ENCODE results near the gene ZBTB20.

Gene ZBTB20

DNA sequence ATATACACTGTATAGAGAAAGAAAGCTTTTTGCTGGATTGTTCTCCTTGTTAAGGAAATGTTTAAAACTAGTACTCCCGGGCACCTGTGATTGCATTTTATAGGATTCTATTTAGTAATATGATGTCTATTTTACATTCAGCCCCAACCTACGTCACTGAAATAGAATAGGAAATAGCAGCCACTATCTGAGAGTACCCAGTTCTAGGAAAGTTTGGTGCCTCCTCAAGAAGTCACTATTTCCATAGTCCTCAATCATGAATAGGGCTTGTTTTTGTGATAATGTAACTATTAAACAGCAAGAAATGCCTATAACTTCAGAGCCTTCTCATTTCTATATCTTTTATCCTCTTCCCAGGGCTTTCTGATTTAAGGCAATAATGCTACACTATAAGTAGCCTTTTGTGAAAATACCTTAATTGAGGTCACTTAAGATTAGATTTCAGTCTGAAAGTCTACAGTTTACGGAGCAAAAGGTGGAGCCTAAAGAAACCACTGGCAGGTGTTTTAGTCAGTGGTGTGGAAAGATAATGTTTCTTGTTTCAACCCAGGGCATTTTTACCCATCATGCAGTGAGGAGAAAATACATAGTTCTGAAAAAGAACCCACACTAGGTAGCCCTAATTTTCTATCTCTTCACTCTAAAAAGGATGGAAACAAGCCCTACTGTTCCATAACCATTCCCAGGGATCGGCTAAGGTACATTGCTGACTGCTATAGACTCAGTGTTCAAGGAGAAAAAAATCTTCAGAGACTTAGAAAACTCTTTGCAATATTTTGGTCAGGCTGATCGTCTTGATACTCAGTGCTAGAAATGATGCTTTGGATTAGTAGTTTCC is 814.5 kb downstream of the ZBTB20 start:
- DNase-seq (ENCODE audit: low read depth), result no peak

DNA sequence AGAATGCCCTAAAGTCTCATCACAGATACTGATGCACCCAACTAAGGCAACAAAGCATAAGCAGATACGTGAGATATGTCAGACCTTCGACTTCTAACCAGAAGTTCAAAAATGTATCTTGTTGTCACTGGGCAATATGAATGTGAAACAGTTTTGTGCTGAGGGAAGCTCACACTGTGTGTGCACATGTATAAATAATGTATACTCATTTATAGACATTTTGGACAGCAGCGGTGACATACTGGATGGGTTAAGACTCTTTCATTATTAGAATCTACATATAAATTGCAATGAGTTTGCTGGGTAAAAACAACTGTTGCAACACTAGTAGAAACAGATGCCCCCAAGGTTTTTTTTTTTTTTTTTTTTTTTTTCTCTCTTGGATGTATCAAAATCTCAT is 815.4 kb downstream of the ZBTB20 start:
- DNase-seq (ENCODE audit: low read depth), result no peak

DNA sequence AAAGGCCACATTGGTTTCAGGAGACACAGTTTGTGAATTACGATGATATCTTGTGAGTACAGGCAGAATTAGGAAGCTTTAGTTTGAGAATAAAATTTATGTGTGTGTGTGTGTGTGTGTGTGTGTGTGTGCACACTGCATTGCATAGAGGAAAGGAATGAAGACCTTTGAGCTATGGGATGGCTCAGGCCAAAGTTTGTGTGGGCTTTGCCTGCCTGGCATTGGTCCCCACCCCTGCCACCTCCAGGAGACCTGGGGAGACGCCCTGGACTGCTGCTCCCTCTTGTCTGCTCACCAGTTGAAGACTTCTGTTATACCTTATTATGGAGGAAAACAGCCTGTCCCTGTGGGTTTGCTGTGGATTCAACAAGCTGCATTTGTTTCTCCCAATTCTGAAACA is 816.1 kb downstream of the ZBTB20 start:
- no peak for DNase-seq (ENCODE audit: low read depth)

DNA sequence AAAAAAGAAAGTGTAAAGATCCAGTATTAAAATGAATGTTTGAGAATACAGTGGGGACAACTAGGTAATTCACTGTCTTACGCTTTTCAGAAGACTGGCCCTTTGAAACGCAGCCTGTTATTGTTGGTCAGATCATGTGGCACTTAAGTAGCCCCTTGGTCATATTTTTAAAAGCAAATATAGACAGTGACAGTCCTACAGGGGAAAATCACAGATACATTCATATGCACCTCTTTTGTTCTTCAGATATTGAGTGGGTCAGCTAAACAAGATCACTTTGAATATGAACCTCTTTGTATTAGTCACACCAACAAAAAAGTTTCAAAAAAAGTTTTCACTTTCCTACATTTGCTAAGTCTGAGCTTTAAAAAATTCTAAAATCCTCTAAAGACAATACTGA is 817.3 kb downstream of the ZBTB20 start:
- no peak for DNase-seq (ENCODE audit: low read depth)

DNA sequence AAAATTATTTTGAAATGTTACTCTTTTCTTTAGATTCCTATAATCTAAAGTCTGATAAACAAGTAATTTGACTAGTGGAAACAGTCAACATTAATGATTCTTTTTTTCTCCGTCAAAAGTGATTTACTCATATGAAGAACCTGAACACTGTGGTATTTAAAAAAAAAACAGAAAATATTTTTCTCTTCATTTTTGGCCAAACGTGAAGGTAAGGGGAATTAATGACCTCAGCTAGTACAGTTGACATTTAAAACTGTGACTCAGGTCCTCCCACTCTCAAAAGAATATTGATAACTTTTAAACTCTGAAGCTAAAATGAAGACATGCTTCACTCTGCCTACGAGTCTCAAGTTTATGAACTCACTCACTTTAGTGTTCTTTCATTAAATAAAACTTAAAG is 818.7 kb downstream of the ZBTB20 start:
- DNase-seq (ENCODE audit: low read depth), result no peak

DNA sequence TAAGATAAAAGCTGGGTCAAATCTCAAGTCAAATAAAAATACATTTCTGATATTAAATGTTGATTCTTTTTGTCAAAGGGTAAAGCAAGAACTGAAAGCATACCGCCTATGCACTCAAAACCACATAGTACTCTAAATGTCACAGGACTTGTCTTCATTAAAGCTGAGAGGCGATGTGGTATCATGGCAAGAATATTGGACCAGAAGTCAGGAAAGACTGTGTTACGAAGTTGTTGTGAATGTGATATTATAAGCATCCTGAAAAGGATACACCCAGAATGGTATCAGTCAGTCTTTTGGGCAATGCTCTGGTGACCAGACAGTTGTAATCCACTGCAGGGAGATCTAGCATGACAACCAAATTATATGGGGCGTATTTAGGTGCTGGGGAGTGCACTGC is 819.4 kb downstream of the ZBTB20 start:
- DNase-seq (ENCODE audit: low read depth), result no peak

DNA sequence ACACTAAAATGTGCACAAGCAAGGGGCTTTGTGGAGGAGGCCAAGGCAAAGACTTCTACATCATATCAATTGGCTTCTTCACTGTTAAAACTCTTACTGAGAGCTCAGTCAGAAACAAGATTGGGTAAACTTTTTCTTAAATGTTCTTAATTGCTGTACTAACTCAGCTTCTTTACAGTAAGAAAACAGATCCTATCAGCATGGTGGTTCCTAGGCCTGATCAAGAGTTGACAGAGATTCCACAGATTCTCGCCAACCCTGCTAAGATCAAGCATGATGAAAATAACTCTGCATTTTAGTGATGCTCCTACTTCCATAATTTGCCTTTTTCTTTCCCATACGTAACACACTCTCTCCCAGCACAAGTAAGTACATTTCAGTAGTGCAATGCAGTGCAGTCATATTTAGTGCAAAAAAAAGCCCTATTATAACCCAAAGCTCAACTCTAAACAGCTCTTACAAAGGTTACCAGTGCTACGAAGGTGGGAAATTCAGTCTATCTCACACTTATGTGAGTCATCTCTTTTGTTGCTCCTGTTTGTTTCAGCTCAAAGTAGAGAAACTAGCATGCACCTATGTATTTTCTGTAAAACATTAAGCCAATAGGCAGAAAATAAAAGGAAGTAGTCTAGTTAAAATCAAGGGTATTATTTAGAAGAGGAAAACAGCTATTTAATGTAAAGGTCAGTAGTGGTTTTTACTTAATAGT is 823.4 kb downstream of the ZBTB20 start:
- no peak for DNase-seq (ENCODE audit: low read depth)

DNA sequence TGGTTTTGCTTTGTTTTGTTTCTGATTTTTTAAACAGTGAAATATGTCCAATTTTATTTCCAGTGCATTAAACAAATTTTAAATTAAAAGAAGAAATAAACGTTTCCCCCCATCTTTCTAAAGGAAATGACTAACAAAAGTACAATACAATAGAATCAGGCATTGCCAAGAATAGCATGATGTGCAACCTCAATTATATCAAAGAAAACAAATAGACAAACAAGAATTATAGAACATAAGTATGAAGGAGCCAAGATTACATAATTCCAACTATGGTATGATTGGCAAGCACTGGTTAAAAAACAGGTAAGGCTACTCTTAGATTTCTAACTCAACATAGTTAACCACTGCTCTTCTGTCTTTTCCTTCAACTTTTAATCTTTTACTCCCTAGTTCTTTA is 826.8 kb downstream of the ZBTB20 start:
- no peak for DNase-seq (ENCODE audit: low read depth)

DNA sequence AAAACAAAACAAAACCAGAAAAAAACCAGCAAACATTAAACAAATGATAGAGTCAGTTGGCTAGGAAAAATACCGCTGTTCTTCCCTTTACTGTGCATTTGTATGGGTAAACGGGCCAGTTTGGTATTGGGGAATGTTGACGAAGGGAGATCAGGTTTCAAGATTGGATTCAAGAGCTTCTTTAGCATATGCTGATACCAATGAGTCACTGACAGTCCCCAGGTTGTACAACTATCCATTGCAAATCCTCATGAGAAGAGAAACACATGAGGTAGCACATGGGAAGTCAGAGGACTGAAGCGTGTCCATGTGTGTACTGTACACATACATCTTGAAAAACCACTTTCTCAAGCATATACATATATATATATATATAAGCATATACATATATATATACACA is 827.6 kb downstream of the ZBTB20 start:
- DNase-seq (ENCODE audit: low read depth), result no peak

DNA sequence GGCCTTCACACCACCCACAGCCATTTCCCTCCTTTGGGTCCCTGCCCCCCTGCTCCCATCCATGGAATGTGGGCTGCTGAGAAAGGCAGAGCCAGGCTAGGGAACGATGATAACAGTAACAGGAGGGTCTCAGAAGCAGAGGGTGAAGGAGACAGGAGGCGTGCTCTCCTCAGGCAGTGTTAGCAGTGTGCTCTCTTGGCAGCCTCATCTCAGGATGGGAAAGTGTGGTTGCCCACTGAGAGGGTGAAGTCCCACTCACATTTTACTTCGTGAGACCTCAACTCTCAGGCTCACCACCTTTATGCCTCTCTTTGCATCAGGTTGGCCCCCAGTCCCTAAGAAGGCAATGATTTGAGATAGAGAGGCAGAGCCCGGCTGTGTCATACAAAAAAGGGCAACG is 828.8 kb downstream of the ZBTB20 start:
- no peak for DNase-seq (ENCODE audit: low read depth)

DNA sequence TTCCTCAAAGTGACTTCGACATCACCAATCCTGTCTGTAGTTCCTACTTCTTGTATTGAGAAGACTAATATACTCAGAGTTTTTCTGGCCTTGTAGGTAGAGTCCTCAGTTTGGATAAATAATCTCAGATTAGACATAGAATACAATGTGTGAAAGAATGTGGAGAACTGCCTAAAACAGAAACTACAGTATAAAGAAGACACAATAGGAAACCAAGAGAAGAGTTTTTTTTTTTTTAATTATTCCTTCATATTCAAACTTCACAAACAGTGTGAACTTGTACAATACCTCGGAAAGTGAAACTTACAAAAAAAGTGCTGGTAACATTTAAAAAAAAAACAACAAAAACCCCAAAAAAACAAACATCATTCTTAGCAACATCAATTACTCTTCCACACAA is 832.8 kb downstream of the ZBTB20 start:
- no peak for DNase-seq (ENCODE audit: low read depth)

DNA sequence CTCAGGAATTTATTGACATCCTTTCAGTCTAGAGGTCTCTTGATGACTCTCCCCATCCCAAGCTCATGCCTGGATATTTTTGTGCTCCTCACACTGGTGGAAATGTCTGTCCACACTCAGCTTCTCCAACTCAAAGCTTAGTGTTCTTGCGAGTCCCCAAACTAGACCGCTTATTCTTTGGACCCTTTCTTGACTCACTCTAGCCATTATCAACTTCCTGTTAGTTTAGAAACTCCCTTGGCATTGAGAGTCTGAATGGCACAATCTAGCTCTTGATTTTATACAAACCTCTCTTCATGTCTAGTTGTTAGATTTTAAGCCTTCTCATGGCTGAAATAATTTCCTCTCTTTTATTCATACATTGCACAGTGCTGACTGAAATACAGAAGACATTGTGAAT is 833.7 kb downstream of the ZBTB20 start:
- DNase-seq (ENCODE audit: low read depth), result no peak

DNA sequence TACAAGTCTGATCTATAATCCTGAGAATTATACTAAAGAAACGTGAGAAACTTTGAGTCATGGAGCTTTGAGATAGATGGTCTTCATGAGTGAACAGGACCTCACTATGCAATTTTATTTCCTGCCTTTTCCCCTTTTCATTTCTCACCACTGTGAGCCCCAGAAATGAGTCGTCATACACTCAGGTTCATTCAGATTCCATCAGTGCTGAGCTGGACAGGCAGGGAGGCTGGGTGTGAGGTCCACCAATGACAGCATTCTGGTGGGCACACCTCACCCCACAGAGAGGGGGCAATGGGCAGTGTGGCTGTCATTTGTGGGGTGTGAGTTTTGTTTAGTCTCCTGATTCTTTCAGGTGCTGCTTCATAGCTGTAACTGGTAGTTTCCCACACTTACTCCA is 836.4 kb downstream of the ZBTB20 start:
- DNase-seq (ENCODE audit: low read depth), result no peak

DNA sequence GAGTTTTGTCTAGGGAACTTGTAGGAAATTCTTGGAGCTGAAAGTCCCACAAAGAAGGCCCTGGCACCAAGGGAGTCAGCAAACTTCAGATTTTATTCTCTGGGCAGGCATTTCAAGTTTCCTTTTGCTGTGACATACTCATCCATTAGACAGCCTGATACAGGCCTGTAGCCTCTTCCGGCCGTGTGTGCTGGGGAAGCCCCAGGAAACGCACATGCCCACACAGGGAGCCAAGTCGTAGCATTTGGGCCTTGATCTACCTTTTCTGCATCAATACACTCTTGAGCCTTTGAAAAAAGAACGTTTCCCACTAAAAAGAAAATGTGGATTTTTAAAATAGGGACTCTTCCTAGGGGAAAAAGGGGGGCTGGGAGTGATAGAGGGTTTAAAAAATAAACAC is 838.3 kb downstream of the ZBTB20 start:
- DNase-seq (ENCODE audit: low read depth), result peak; percentile 26

DNA sequence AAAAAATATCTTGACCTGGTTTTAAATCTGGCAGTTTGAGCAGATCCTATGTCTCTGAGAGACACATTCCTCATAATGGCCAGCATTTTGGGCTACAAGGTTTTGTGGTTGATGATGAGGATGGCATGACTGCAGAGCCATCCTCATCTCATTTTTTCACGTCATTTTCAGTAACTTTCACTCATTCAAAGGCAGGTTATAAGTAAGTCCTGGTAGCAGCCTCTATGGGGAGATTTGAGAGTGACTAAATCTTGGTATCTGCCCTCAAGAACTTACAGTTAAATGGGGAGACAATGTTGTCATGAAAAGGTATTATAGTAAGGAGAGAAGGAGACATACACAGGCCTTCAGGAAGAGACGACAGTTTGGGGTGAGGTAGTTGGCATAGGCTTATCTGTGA is 838.7 kb downstream of the ZBTB20 start:
- DNase-seq (ENCODE audit: low read depth), result no peak

DNA sequence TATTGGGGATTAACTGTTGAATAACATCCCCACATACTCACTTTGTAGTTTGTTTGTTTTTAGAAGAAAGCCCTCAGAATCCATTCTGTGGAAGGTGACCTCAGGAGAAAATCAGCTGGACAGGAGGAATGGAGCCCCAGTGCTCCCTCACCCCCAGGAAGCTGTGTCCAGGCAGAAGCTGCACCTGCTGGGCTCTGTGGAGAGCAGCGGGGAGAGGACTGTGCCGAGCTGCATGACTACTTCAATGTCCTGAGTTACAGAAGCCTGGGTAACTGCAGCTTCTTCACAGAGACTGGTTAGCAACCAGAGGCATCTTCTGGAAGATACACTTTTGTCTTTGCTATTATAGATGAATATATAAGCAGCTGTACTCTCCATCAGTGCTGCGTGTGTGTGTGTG is 839.3 kb downstream of the ZBTB20 start:
- DNase-seq (ENCODE audit: low read depth), result no peak

DNA sequence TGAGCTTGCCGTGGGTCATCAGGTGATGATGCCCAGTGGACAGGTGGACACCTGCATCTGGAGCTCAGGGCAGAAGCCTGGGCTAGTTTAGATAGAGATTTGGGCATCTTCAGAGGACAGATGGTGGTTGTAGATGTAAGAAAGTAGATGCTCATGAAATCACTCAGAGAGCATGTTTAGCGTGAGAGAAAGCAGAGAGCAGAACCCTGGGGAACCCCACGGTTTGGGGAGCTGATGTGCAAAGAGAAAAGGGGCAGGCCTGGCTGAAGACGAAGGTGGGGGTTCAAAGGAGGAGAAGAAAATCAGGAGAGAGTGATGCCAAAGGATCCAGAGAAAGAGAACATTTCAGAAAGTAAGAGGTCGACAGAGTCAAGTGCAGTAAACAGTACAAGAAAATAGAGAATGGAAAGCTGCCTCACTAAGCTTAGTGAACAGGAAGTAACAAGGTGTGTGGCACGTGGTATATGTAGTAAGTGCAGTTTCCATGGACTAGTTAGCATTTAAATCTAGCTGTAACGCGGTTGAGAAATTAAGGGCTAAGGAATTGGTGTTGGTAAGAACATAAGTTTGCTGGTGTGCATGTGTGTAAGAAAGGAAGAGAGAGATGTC is 839.8 kb downstream of the ZBTB20 start:
- no peak for DNase-seq (ENCODE audit: low read depth)

DNA sequence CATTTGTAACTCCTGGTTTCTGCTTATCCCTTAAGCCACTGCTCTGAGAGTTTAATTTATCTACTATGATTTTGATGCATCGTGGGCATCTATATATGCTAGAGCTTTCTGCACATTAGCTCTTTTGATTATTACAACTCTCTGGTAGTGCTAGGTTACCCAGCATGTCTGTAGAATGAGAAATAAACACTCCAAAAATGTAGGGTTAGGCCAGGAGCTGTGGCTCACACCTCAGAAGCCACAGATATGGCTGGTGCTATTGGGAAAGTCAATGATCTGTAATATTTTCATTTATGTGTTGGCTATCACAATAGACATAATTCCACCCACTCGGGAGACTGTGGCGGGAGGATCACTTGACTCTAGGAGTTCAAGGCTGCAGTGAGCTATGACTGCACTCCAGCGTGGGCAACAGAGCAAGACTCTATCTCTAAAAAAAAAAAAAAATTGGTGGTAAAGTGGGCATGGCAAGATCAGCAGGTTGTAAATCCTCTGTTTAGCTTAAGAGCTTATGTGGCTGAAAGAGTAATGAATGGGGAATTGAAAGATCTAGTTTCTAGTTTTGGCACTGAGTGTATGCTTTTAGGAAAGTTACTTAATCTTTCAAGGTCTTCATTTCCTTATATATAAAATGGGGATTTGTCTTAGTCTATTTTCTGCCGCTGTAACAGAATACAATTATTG is 847.0 kb downstream of the ZBTB20 start:
- DNase-seq (ENCODE audit: low read depth), result no peak

DNA sequence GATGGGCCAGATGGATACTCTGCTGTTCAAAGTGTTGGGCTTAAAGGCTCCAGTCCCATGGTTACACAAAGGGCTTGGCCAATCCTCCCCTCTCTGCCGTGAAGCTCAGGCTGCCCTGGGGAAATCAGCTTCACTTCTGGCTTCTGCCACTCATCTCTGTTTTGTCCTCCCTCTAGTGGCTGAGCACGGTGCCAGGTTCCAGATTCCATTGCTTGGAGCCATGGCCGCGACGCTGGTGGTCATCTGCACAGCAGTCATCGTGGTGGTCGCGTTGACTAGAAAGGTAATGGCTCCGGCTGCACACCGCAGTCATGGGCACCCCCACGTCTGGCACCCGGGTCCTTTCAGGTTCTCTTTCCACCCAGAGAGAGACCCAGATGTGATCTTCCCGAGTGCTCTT is 847.7 kb downstream of the ZBTB20 start:
- DNase-seq (ENCODE audit: low read depth), result no peak

DNA sequence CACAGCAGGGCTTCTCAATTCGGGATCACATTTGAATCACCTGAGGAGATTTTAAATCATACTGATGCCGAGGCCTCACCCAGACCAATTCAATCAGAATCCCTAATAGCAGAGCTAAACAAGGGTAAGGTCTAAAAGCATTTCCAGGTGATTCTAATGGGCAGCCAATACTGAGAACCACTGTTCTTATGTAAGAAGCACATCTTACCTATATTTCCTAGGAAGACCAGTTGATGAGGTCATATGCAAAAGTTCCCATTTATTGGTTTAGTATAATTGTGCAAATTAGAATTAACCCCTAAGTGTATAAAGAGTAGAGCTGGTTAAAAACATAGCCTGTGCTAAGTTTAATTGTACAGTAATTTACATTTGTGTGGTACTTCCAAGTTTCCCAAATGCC is 851.1 kb downstream of the ZBTB20 start:
- no peak for DNase-seq (ENCODE audit: low read depth)

DNA sequence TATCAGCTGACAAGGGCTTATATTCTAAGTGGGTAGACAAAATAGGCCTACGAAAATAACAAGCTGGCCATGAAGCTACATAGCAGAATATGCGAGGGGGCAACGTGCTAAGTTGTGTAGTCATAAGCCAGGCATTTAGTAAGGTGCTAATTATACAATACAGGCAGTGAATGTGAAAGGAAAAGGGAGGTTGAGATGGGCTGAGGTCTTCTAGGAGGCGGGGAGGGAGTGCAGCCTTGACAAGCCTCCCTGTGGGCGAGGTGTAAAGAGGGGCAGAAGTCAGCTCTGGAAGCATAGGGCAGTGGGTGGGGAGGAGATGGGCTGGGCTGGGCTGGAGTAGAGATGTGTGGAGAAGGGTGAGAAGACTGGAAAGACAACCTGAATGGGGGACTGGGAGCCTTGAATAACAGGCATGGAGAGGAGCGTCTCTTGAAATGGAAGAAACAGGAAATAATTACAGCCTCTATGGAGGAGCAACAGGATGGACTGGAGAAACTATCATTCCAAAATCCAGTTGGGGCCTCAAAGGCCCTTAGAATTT is 852.1 kb downstream of the ZBTB20 start:
- no peak for DNase-seq (ENCODE audit: low read depth)

DNA sequence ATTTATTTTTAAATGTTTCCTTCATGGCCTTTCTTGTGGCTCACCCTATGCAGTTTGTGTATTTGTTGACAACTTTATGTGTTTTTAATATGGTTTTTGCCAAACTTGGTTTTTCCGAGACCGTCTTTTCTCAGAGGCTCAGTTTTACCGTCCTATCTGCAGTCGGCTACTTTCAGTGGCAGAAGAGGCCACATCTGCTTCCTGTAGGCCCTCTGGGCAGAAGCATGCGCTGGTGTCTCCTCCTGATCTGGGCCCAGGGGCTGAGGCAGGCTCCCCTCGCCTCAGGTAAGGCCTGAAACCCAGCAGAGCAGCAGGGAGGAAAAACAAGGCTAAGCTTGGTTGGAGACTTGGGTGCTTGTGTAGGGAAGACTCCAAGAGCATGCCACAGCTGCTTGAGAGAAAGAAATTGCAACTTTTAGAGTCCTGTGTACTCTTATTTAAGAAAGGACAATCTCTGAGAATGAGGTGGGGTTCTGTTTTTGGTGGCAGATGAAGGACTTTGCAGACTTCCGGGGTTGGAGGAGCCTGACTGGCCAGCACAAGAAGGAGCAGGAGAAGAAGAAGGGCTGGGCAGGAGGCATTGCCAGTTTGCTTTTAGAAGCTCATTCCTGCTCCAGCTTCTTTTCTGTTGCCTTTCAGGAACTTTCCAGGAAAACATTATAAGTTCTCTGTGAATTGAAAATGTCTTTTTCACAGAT is 853.1 kb downstream of the ZBTB20 start, which contains the start of gene TIGIT:
TSS of gene TIGIT (plus strand) at position 191 of the 698 bp plus-strand sequence. CDS start at position 225, 34 bp downstream.
- DNase-seq (ENCODE audit: low read depth), result no peak
